ENCODE measurements around the gene PIP4K2A. TPM values are rescaled to one million over a fixed set of nuclear protein-coding genes. Genes with fewer than 3 reads are reported as not detected.

The PIP4K2A gene
- total and polyA plus RNA-seq, 2 of the 13 experiments (the other 11 are each of a cell fraction or from before 2014, with no cell fraction given) = 9.1 to 22.6 TPM

DNA sequence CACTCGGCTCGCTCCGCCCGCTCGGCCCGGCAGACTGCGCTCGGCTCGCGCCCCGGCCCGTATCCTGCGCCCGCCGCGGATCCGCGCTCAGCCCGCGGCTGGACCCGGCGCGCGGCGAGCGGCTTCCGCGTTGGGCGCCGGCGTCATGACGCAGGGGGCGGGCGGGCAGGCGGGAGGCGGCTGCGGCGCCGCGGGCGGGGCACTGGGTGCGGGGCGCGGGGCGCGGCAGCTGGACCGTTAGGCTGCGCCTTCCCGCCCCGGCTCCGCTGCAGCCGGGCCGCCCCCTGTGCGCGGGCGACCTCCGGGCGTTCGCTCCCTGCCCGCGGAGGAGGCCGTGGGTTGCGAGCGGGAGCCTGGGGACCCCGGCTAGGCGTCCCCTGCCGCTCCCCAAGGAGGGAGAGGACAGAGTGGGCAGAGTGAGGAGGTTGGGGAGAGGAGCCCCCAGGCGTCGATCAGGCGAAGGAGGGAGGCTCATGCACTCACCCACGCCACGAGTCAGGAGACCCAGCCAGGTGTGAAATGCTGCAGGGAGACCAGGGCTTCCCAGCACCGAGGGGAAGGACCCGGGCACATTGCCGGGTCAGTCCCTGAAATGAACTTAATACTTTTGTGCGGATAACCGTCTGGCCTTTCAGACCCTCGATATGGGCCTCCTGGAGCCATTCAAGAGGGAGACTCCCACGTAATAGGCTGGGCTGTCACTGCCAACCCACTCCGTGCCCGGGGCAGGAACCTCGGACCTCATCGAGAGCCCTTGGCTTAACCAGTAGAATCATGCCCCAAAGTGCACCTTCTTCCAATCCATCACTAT lies at the start of gene PIP4K2A (continued):
- TF ChIP-seq KMT2A (CRISPR knock-in tag; IDR thresholded peaks at IDR 0.05) (peak; percentile 19; the same call in 1 of the 2 replicates), NFKBIZ (CRISPR knock-in tag; IDR thresholded peaks at IDR 0.05) (no peak), GABPA (IDR thresholded peaks at IDR 0.05; ENCODE audit: low read depth, low read length) (no peak), GABPA (CRISPR knock-in tag; IDR thresholded peaks at IDR 0.05; ENCODE audit: low read depth) (no peak), FOXK1 (CRISPR knock-in tag; IDR thresholded peaks at IDR 0.05; ENCODE audit: borderline replicate concordance, low read depth) (no peak), ZNF552 (CRISPR knock-in tag; IDR thresholded peaks at IDR 0.05; ENCODE audit: borderline replicate concordance) (no peak), ERF (CRISPR knock-in tag; IDR thresholded peaks at IDR 0.05) (no peak), NFAT5 (CRISPR knock-in tag; IDR thresholded peaks at IDR 0.05) (peak; percentile 85; the same call in 1 of the 2 replicates), HDAC1 (CRISPR knock-in tag; IDR thresholded peaks at IDR 0.05) (no peak), U2AF2 (IDR thresholded peaks at IDR 0.05; ENCODE audit: low read depth, low read length) (no peak), GMEB2 (CRISPR knock-in tag; IDR thresholded peaks at IDR 0.05; ENCODE audit: low read depth) (0 out of 2 replicates have a peak, but pooled peaks have one; percentile 30), ZNF205 (CRISPR knock-in tag; IDR thresholded peaks at IDR 0.05) (no peak), XRCC5 (optimal IDR thresholded peaks at IDR 0.05; ENCODE audit: low read length) (no peak), ZNF256 (CRISPR knock-in tag; conservative IDR thresholded peaks at IDR 0.05) (no peak), HNRNPK (IDR thresholded peaks at IDR 0.05; ENCODE audit: low read depth, low read length, poor library complexity, severe bottlenecking) (no peak), KLF6 (CRISPR knock-in tag; IDR thresholded peaks at IDR 0.05) (no peak)
- TF ChIP-seq, protein P1, sequence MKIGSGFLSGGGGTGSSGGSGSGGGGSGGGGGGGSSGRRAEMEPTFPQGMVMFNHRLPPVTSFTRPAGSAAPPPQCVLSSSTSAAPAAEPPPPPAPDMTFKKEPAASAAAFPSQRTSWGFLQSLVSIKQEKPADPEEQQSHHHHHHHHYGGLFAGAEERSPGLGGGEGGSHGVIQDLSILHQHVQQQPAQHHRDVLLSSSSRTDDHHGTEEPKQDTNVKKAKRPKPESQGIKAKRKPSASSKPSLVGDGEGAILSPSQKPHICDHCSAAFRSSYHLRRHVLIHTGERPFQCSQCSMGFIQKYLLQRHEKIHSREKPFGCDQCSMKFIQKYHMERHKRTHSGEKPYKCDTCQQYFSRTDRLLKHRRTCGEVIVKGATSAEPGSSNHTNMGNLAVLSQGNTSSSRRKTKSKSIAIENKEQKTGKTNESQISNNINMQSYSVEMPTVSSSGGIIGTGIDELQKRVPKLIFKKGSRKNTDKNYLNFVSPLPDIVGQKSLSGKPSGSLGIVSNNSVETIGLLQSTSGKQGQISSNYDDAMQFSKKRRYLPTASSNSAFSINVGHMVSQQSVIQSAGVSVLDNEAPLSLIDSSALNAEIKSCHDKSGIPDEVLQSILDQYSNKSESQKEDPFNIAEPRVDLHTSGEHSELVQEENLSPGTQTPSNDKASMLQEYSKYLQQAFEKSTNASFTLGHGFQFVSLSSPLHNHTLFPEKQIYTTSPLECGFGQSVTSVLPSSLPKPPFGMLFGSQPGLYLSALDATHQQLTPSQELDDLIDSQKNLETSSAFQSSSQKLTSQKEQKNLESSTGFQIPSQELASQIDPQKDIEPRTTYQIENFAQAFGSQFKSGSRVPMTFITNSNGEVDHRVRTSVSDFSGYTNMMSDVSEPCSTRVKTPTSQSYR (CRISPR knock-in tag; IDR thresholded peaks at IDR 0.05; ENCODE audit: borderline replicate concordance) = 0 out of 2 replicates have a peak, but pooled peaks have one; percentile 29
- TF ChIP-seq, protein P2, sequence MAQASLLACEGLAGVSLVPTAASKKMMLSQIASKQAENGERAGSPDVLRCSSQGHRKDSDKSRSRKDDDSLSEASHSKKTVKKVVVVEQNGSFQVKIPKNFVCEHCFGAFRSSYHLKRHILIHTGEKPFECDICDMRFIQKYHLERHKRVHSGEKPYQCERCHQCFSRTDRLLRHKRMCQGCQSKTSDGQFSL (CRISPR knock-in tag; IDR thresholded peaks at IDR 0.05) = no peak
- TF ChIP-seq, protein P3, sequence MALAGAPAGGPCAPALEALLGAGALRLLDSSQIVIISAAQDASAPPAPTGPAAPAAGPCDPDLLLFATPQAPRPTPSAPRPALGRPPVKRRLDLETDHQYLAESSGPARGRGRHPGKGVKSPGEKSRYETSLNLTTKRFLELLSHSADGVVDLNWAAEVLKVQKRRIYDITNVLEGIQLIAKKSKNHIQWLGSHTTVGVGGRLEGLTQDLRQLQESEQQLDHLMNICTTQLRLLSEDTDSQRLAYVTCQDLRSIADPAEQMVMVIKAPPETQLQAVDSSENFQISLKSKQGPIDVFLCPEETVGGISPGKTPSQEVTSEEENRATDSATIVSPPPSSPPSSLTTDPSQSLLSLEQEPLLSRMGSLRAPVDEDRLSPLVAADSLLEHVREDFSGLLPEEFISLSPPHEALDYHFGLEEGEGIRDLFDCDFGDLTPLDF (CRISPR knock-in tag; IDR thresholded peaks at IDR 0.05) = no peak
